ENCODE measurements around the gene DKC1.
"Not testable (repeated sequence)": the region's sequence is repeated elsewhere in the genome, so short reads cannot be mapped to it uniquely, and the experiment has no call there.

The DKC1 gene

DNA sequence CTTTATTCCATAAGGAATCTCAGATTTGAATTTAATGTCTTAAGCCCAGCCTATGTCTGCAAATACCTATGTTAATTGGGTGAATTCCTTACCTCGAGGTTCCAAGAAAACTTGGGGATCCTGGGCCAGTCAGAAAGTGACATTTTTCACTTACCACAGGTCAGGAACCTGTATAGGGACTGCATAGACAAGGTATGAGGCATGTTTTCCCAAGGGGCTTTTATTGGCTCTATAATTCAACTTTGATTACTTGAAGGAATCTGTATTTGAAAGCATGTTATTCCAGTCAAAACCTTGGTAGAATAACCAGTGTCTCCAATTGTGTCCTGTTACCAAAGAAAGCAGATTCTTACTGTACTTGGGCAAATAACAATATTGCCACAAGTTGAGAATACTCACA lies 51.1 kb downstream of the DKC1 start:
- H3K4me1 ChIP-seq (ENCODE audit: control insufficient read depth, low read depth, low read length), result peaks cover 6% of the 10 kb centered on the region
- H3K36me3 ChIP-seq (ENCODE audit: control insufficient read depth, low read depth, low read length), result no peaks in the 10 kb centered on the region
- H3K9me3 ChIP-seq (ENCODE audit: control insufficient read depth, low read depth, low read length), result peaks cover 14% of the 10 kb centered on the region
- H3K27ac ChIP-seq (ENCODE audit: low read length), result no peak overlapping the region
- H3K4me3 ChIP-seq (ENCODE audit: low read length), result no peak overlapping the region
- no peak overlapping the region for H3K9ac ChIP-seq (ENCODE audit: low read length)
- H3K27me3 ChIP-seq (ENCODE audit: control insufficient read depth, insufficient read depth, low read length), result no peaks in the 10 kb centered on the region

DNA sequence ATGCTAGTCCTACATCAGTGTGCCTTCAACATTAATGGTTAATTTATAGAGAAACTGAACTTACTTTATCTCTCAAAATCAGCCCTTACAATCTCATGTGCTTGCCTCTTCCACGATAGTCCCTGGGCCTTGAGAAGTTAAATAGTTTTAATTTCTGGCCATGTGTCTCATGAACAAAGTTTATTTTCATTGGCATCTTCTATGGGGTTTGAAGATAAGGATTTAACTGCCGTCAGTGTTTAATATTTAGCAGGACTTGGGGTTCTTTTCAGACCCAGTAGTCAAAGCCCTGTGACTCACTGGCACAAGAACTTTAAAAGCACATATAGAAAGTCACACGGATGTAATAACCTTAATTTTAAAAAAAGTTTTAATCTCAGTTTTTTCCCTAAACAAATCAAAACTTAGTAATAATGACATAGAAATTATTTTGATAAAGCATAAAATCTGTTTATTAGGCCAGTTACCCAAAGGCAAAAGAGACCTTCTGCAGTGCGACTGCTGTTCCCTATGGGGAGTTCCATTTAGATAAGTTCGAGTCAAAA lies 52.7 kb downstream of the DKC1 start:
- Histone ChIP-seq H3K4me3 (ENCODE audit: low read length) (no peak overlapping the region), H3K27ac (ENCODE audit: low read length) (no peak overlapping the region), H3K9ac (ENCODE audit: low read length) (no peak overlapping the region), H3K9me3 (ENCODE audit: control insufficient read depth, low read depth, low read length) (peaks cover 14% of the 10 kb centered on the region), H3K36me3 (ENCODE audit: control insufficient read depth, low read depth, low read length) (no peaks in the 10 kb centered on the region), H3K27me3 (ENCODE audit: control insufficient read depth, insufficient read depth, low read length) (no peaks in the 10 kb centered on the region), H3K4me1 (ENCODE audit: control insufficient read depth, low read depth, low read length) (peaks cover 7% of the 10 kb centered on the region)

DNA sequence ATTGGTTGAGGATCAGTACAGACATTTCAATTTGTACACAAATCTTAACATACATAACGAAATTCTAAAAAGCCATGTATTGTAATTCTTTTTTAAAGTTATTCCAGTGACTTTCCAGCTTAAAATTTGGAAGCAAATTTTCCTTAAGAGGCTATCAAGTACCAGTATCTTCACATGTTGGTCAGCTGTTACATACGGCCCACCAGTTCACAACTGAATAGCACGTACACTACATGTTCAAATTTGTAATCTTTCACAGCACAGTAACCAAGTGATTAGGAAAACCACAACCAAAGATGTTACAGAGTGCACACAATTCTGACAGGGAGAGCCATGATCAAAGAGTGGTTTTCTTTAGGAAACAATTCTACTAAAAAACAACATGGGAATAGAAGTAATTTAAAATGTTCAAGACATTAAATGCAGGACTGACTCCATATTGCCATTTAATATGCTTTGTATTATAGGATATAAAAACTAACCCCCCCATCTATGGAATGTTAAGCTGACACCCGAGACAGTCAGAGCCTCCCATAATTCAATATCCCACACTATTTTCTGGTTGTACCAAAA lies 53.7 kb downstream of the DKC1 start:
- not testable (repeated sequence) for H3K27me3 ChIP-seq (ENCODE audit: control insufficient read depth, insufficient read depth, low read length); H3K4me3 ChIP-seq (ENCODE audit: low read length); H3K36me3 ChIP-seq (ENCODE audit: control insufficient read depth, low read depth, low read length); H3K27ac ChIP-seq (ENCODE audit: low read length); H3K9ac ChIP-seq (ENCODE audit: low read length)
- Histone ChIP-seq H3K4me1 (ENCODE audit: control insufficient read depth, low read depth, low read length) (peaks cover 16% of the 10 kb centered on the region), H3K9me3 (ENCODE audit: control insufficient read depth, low read depth, low read length) (peaks cover 14% of the 10 kb centered on the region)

DNA sequence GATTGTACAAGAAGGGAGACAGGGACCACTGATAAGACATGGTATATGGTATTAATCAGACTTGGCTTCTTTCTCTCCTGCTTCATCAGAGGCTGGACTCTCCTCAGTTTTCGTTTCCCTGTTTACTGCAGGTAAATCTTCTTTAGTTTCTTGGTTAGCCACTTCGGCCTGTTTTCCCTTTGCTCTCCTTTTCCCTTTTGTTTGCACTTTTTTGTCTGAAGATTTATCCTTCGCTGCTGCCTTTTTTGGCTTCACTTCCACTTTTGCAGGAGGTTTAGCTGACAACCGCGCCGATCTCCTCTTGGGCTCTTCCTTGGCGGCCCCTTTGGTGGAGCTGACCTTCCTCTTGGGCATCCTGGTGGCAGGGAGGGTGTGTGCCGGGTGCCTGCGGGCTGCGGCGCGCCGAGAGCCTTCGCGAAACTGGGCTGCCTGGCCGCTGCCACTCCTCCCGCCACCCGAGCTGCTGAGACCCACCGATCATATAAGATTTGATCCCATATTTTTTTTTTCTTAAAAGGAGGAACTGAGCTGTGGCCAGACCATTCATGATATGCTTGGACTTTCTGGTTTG lies 54.5 kb downstream of the DKC1 start:
- H3K9me3 ChIP-seq (ENCODE audit: control insufficient read depth, low read depth, low read length), result peaks cover 14% of the 10 kb centered on the region
- H3K27ac ChIP-seq (ENCODE audit: low read length); H3K9ac ChIP-seq (ENCODE audit: low read length); H3K4me3 ChIP-seq (ENCODE audit: low read length); H3K36me3 ChIP-seq (ENCODE audit: control insufficient read depth, low read depth, low read length); H3K27me3 ChIP-seq (ENCODE audit: control insufficient read depth, insufficient read depth, low read length): not testable (repeated sequence)
- peaks cover 16% of the 10 kb centered on the region for H3K4me1 ChIP-seq (ENCODE audit: control insufficient read depth, low read depth, low read length)

DNA sequence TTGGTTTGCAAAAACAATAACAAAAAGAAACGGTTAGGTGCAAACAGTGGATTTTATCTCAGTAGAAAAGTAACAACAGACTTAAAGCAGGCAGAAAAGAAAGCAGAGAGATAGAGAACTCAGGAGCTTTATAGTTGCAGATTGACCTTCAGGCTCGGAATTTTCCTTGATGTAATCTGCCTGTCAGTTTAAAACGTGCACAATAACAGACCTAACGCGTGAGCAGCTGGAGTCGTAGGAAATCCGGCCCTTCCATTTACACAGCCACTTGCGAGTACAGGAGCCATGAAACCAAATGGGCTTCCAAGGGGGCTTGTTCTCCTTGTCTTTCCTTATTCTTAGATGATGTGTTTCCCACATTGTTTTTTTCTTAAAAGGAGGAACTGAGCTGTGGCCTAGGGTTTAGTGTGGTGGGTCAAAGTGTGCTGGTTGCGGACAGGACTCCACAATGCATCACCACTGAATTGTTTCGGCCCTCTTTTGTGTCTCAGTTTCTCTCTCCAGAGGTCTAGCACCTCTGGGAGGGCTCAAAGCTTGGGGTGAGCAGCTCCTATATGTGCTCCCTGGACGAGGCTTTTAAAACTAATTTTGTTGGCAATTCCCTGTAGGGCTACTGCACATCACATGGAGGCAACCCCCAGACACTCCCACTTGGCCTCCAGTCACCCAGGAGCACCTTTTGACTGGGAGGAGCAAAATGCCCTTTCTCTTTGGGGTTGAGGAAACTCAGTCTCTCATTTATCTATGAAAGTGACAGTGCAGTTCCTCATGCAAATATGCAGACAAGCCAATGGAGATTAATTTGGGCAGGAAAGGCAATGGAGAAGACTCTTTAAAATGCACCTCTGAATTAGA lies 56.5 kb downstream of the DKC1 start:
- peaks cover 10% of the 10 kb centered on the region for H3K4me1 ChIP-seq (ENCODE audit: control insufficient read depth, low read depth, low read length)
- no peak overlapping the region for H3K27ac ChIP-seq (ENCODE audit: low read length)
- no peaks in the 10 kb centered on the region for H3K36me3 ChIP-seq (ENCODE audit: control insufficient read depth, low read depth, low read length)
- no peak overlapping the region for H3K4me3 ChIP-seq (ENCODE audit: low read length)
- peaks cover 6% of the 10 kb centered on the region for H3K9me3 ChIP-seq (ENCODE audit: control insufficient read depth, low read depth, low read length)
- no peak overlapping the region for H3K9ac ChIP-seq (ENCODE audit: low read length)
- H3K27me3 ChIP-seq (ENCODE audit: control insufficient read depth, insufficient read depth, low read length), result no peaks in the 10 kb centered on the region

DNA sequence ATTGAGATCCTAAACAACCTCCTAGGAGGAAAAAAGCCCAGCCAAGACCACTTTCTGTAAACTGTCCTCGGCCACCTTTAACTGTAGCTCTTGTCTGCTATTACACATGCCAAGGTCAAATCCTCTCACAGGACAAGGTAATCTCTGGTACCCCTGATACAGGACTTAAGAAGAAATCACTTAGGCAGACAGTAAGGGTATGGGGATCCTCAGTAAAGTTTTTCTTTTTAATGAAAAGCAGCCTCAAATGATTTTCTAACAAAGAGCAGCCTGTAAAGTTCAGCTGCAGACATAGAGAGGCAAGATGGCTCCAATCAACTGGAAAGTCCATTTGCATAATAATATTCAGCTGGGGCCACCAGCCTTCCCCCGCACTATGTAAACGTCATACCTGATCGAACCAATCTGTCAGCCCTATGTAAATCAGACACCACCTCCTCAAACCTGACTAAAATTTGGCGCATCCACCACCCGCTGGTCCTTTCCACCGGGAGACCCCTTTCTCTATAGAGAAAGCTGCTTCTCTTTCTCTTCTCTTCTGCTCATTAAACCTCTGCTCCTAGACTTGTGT lies 57.2 kb downstream of the DKC1 start:
- Histone ChIP-seq H3K27ac (ENCODE audit: low read length) (no peak overlapping the region), H3K9me3 (ENCODE audit: control insufficient read depth, low read depth, low read length) (peaks cover 9% of the 10 kb centered on the region), H3K4me1 (ENCODE audit: control insufficient read depth, low read depth, low read length) (peaks cover 10% of the 10 kb centered on the region), H3K4me3 (ENCODE audit: low read length) (no peak overlapping the region), H3K36me3 (ENCODE audit: control insufficient read depth, low read depth, low read length) (no peaks in the 10 kb centered on the region), H3K9ac (ENCODE audit: low read length) (no peak overlapping the region), H3K27me3 (ENCODE audit: control insufficient read depth, insufficient read depth, low read length) (no peaks in the 10 kb centered on the region)

DNA sequence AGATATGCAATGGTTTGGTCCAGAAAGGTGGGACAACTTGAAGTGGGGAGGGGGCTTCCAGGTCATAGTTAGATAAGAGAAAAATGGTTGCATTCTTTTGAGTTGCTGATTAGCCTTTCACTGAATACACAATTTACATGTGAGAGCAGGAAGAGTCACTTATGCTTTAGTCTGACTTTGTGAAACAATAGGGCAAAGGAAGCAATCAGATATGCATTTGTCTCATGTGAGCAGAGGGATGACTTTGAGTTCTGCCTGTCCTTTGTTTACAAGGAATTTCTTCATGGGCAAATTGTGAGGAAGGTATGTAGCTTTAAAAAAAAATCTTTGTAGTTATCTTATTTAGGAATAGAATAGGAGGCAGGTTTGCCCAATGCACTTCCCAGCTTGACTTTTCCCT lies 58.9 kb downstream of the DKC1 start:
- Histone ChIP-seq H3K27me3 (ENCODE audit: control insufficient read depth, insufficient read depth, low read length) (no peaks in the 10 kb centered on the region), H3K9me3 (ENCODE audit: control insufficient read depth, low read depth, low read length) (peaks cover 5% of the 10 kb centered on the region), H3K4me1 (ENCODE audit: control insufficient read depth, low read depth, low read length) (peaks cover 10% of the 10 kb centered on the region), H3K4me3 (ENCODE audit: low read length) (no peak overlapping the region), H3K9ac (ENCODE audit: low read length) (no peak overlapping the region), H3K27ac (ENCODE audit: low read length) (no peak overlapping the region), H3K36me3 (ENCODE audit: control insufficient read depth, low read depth, low read length) (no peaks in the 10 kb centered on the region)

DNA sequence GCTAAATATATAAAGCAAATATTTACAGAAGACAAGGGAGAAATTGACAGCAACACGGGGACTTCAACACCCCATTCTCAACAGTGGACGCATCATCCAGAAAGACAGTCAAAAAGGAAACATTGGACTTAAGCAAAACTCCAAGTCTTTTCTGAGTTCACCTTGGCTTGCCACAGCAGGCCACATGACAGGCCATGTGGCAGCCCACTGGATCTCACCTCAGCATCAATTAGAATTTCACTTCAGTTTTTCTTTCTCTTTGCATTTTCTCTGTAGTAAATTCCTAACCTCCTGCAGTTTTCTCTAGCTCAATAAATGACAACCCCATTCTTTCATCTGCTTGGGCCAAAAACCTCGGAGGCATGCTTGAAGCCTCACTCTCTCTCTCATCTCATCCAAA lies 59.4 kb downstream of the DKC1 start:
- peaks cover 10% of the 10 kb centered on the region for H3K4me1 ChIP-seq (ENCODE audit: control insufficient read depth, low read depth, low read length)
- H3K27me3 ChIP-seq (ENCODE audit: control insufficient read depth, insufficient read depth, low read length), result no peaks in the 10 kb centered on the region
- no peak overlapping the region for H3K9ac ChIP-seq (ENCODE audit: low read length)
- H3K27ac ChIP-seq (ENCODE audit: low read length), result no peak overlapping the region
- no peak overlapping the region for H3K4me3 ChIP-seq (ENCODE audit: low read length)
- H3K9me3 ChIP-seq (ENCODE audit: control insufficient read depth, low read depth, low read length), result peaks cover 7% of the 10 kb centered on the region
- H3K36me3 ChIP-seq (ENCODE audit: control insufficient read depth, low read depth, low read length), result no peaks in the 10 kb centered on the region

DNA sequence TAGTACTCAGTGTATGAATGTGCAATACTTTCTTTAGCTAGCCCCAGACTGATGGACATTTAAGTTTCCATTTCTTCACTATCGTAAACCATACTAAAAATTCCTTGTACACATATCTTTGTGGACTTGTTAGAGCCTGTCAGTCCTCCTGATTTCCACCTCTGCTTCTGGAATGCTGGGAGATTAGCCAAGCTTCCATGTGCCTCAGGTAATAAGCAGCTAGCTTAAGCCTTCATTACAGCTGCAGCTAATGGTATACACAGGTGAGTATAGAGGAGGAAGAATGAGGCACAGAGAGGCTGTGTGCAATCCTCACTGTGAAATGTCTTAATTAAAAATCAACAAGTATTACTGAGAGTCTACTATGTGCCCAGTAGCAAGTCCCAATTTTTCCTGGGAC lies 62.0 kb downstream of the DKC1 start:
- Histone ChIP-seq H3K4me3 (ENCODE audit: low read length) (no peak overlapping the region), H3K9ac (ENCODE audit: low read length) (no peak overlapping the region), H3K9me3 (ENCODE audit: control insufficient read depth, low read depth, low read length) (peaks cover 17% of the 10 kb centered on the region), H3K27ac (ENCODE audit: low read length) (no peak overlapping the region), H3K4me1 (ENCODE audit: control insufficient read depth, low read depth, low read length) (peaks cover 10% of the 10 kb centered on the region), H3K36me3 (ENCODE audit: control insufficient read depth, low read depth, low read length) (no peaks in the 10 kb centered on the region), H3K27me3 (ENCODE audit: control insufficient read depth, insufficient read depth, low read length) (no peaks in the 10 kb centered on the region)

DNA sequence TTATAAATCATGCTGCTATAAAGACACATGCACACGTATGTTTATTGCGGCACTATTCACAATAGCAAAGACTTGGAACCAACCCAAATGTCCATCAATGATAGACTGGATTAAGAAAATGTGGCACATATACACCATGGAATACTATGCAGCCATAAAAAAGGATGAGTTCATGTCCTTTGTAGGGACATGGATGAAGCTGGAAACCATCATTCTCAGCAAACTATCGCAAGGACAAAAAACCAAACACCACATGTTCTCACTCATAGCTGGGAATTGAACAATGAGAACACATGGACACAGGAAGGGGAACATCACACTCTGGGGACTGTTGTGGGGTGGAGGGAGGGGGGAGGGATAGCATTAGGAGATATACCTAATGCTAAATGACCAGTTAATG lies 62.9 kb downstream of the DKC1 start:
- H3K36me3 ChIP-seq (ENCODE audit: control insufficient read depth, low read depth, low read length); H3K27me3 ChIP-seq (ENCODE audit: control insufficient read depth, insufficient read depth, low read length); H3K9ac ChIP-seq (ENCODE audit: low read length); H3K4me1 ChIP-seq (ENCODE audit: control insufficient read depth, low read depth, low read length); H3K4me3 ChIP-seq (ENCODE audit: low read length); H3K27ac ChIP-seq (ENCODE audit: low read length): not testable (repeated sequence)
- peaks cover 17% of the 10 kb centered on the region for H3K9me3 ChIP-seq (ENCODE audit: control insufficient read depth, low read depth, low read length)
